Measurements from ENCODE around the gene NOC3L. TPM values are rescaled to one million over a fixed set of nuclear protein-coding genes. Genes with fewer than 3 reads are reported as not detected.

NOC3L gene
- total RNA-seq, 1 donor from 2014 or later, result 26.4 TPM

DNA sequence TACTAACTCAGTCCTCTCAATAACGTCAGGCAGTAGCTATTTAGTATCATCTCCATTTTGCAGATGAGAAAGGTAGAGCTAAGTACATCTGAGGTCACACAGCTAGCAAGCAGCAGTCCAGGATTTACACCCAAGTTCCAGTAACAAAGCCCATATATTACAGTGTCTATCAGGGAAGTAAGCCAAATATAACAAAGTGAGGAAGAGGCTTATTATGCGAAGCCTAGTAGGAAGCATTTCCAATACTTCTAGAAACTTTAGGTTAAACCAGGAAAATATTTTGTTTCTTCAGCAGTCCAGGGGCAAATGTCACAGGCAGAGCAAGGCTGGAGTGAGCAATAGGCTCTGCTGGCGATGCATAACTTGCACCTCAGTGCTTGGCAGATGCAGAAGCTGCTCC lies 53.9 kb downstream of the NOC3L start:
- intact Hi-C loops (cut with micrococcal nuclease), result no loop called here

DNA sequence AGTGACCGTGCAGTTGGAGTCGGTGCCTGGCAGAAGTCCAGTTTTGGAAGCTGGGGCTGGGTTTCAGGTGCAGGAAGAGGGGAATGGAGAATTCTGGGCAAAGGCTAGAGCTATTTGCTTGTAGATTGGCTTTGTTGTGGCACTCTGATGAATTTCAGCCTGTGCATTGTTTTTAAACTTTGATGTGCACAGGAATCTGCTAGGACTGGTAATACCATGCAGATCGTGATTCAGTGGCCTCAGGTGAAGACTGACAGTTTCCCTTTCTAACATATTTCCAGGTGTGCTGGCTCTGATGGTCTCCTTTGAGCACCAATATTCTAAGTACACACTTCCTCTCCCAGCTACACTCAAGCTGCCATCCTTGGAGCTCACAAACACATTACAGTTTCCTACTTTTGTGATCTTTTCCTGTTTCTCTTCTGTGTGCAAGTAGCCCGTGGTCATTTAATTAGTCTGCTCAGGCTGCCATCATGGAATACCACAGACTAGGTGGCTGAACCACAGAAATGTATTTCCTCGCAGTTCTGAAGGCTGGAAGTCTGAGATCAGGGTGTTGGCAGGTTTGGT lies 55.6 kb downstream of the NOC3L start:
- intact Hi-C loops (cut with micrococcal nuclease), result no loop called here

DNA sequence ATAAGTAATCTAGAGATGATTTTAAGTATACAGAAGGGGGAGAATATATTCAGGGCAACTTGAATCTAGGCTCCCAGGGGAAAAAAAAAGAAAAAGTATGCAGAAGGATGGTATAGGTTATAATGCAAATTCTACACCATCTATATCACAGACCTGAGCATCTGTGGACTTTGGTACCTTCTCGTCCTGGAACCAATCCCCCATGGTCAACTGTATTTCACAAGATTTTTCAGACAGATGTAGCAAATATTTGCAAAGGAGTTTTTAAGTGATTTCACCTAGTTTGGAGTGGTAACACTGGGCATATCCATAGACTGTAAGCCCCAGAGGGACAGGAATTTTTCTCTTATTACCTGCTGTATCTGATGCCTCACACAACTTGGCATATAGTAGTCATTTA lies 58.8 kb downstream of the NOC3L start:
- intact Hi-C loops (cut with micrococcal nuclease), result no loop called here

DNA sequence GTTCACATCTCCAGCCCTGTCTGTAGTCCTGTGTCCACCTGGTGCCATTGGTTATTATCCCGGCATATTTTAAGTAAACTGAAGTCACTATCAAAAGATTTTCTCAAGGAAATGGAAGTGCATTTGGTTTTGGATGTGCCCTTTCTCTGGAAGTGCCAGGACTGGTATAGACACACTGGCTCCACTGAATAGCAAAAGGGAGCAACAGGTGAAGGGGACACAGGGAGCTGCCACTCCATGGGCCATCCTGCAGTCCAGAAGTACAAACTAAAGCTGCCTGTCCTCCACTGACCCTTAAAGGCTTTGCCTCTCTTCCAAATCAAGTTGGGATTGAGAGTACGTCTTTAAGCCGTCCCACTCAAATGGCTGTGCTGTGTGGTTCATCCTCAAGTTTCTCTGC lies 62.7 kb downstream of the NOC3L start:
- intact Hi-C loops (cut with micrococcal nuclease), result no loop called here

DNA sequence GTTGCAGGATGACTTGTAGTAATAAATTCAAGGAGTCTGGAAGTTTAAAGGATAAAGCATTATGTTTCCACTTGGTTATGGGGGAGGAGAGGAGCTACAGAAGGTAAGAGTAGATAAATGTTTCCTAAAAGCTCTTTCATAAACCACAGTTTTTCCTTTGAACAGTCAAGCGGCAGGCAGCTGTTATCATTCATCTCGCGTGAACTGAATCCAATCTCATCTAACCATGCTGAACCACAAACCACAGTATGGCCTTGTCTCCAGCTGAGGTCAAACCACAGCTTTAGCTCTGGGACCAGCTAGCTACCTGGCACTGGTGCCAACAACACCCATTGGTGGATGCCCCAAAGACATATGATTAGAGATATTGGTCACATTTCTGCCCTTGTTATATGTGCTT lies 63.3 kb downstream of the NOC3L start:
- intact Hi-C loops (cut with micrococcal nuclease), result loop anchor here (2.0 kb wide), 1 partner anchor 21 kb away; no protein-coding TSS in a partner anchor

DNA sequence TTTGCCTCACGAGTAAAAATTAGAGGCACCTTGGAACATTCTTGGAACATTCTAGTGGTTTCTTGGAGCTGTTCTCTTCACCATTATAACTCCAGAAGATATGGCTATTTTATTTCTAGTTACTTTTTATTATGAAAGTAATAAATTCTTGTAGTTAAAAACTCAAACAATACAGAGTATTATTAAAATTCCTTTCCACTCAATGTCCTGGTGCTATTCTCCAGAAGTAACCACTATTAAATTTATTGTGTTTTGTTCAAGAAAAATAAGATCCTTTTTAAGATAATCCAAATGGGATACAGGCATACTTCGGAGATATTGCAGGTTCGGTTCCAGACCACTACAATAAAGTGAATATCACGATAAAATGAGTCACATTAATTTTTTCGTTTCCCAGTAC lies 68.6 kb downstream of the NOC3L start:
- intact Hi-C loops (cut with micrococcal nuclease), result no loop called here

DNA sequence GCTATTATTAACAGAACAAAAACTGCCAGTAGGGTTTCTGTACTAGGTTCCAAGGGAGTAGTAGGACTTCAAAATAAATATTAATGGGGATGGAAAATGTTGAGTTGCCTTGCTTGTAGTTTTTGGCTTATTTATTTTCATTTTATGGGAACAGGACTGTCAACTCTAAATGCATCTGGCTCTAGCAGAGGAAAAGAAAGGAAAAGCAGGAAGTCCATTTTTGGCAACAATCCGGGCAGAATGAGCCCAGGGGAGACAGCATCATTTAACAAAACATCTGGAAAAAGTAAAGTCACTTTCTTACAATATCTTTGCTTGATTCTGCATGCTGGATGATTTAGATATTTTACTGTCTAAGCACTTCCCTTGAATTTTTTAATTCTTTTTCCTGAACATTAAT lies 69.4 kb downstream of the NOC3L start:
- intact Hi-C loops (cut with micrococcal nuclease), result no loop called here

DNA sequence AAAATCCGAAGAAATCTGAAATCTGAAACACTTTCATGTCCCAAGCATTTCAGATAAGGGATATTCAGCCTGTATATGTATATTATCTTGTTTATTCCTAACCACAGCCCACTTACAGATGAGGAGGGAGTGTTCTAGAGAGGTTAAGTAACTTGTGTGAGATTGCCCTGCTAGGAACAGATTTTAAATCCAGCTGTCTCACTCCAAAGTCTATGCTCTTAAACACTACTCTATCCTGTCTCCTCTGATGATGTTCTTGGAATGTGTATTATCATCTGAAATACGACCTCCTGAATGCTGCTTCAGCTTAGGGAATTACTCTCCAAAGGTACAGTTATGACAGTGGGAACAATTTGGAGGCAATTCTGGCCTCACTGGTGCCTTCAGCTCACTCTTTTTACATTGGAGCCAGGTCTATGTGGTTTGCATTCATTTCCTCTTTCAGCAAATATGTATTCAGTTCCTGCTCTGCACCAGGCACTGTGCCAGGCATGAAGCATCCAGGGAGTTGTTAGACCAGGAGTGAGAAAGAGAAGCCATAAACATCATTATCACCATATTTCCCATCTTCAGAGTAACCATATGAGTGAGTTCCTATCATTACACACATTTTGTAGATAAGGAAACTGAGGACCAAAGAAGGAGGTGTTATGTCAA lies 70.2 kb downstream of the NOC3L start:
- intact Hi-C loops (cut with micrococcal nuclease), result no loop called here

DNA sequence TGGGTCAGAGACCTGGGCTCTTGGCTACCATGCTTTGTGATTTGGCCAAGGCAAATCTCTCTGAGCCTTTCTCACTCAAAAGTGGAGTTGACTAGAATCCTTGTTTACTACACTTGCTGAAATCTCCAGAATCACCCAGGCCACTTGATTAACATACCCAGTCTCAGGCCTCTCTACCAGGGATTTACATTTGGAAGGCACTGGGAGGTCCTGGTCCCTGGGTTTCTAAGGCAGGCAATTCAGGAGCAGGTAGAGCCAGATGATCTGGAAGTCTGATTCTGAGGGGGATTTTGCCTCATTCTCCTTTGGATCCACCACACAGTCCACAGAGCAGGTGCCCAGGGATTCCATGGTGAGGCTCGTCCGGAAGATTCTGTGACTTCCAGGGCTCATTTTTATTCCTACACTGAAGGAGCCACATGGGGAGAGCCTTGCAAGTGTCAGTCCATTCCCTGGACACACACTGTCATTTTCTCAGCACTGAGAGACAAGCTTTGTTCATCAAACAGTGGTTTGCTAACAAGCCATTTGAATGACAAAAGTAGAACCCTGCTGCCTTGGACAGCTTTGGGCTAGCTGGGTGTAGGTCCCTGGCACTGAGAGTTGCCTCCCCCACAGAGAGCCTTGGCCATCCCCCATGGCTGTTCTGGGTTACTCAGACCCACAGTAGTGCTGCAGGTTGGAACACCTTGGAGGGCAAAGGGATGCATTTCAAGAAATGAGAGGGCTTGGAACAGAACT lies 74.2 kb downstream of the NOC3L start:
- intact Hi-C loops (cut with micrococcal nuclease), result no loop called here

DNA sequence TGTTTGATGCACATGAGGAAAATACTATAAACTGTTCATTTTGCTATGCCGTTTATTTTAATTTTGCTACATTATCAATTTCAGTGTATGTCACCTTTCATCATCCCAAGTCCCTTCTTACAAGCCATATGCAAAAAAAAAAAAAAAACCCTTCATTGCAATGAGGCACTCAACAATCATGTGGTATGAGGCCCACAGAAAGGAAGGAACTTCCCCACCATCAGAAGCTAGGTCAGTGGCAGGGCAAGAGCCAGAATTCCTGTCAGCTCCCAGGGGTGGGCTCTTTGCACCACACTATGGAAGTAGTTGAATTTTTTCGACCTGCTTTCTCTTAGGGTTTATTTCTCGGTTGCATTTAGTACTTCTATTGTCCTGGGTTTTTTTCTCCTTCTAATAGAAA lies 75.4 kb downstream of the NOC3L start:
- intact Hi-C loops (cut with micrococcal nuclease), result no loop called here

DNA sequence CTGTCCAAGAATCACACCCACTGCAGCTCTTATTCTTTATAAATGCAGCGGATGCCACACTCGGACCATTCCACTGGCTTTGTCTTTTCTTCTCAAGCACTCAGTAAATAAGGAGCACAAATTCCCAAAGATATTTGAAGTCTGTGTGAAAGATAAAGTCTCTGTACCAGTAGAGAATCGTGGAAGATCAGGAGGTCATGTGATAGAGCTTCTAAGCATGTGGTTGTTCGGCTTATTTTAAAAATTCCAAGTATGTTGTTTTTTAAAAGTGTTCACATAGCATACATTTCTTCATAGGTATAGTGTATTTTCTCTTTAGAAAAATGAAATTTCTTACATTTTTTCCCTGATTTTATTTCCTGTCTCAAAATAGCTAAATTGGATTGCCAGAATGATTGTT lies 75.8 kb downstream of the NOC3L start:
- intact Hi-C loops (cut with micrococcal nuclease), result no loop called here

DNA sequence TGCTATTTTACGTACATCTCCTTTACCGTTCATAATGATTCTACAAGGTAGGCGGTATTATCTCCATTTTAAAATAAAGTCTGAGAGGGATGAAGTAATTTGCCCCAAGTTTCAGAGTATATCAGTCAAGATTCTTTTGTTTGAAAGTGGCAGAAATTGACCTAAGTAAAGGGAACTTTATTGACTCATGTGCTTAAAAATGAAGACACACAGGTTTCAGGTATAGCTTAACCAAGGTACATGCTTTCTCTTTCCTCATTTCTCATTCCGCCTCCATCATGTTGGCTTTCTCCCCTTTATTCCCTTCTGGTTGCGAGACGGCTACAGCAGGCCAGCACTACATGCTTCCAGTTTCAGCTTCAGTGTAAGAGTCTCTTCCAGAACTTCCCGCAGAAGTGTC lies 77.5 kb downstream of the NOC3L start:
- intact Hi-C loops (cut with micrococcal nuclease), result no loop called here

Other genes starting within 250 kb of the NOC3L start
- 0.29 and 0.74 TPM in 2 replicates for gene TBC1D12, start 39.6 kb upstream of the NOC3L start, total RNA-seq
- 111 and 114 TPM in 2 replicates for gene HELLS, start 182.8 kb upstream of the NOC3L start, total RNA-seq